Activated CD4-positive, CD25-positive, alpha-beta regulatory T cell treated with anti-CD3 and anti-CD28 coated beads, Interleukin-2, amount 50 U/mL, for 16 hours (primary cell): ENCODE results near the gene HSPBP1.

ENCODE experiments used
- DNase-seq: peaks from one replicate; pipeline ENCODE4 v3.0.0-alpha.2; 2020; ENCODE audit warnings: low read depth, low spot score

Gene HSPBP1

GRCh38 chr19:55216461-55217198, 63.3 kb downstream of the HSPBP1 start:
- DNase-seq, result no peak

GRCh38 chr19:55213547-55213946, 66.4 kb downstream of the HSPBP1 start:
- no peak for DNase-seq

DNA sequence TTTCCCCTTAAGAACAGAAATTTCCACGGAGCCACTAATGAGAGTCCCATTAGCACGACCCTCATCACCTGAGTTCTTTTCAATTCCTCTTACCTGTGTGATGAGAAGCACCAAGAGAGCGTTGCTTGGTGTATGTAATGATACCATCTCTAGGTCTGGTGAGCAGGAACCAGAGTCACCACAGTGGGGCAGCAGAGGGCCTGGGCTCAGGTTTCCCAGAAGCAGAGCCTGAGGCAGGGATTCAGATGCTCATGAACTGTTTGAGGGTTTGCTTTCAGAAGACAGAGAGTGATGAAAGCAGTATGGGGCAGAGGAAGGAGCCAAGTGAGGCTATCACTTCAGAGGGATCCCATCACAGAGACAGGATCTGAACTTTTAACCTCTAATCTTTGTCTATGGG, 67.5 kb downstream of the HSPBP1 start:
- no peak for DNase-seq
